Adipocyte (in vitro differentiated cells): Measurements from ENCODE around the gene ROPN1L.
"Not testable (repeated sequence)": the region's sequence is repeated elsewhere in the genome, so short reads cannot be mapped to it uniquely, and the experiment has no call there.

Source experiments
- DNase-seq: peaks from one replicate; pipeline ENCODE4 v3.0.0-alpha.2; 2015; ENCODE audit warnings: low read depth
- H3K27me3 ChIP-seq: replicated peaks from 2 replicates; pipeline ENCODE4 v1.7.0; 2013; ENCODE audit warnings: mild to moderate bottlenecking, low read length, moderate library complexity; ENCODE audit not compliant: control insufficient read depth, insufficient read depth
- H3K36me3 ChIP-seq: 2 replicates; pipeline ENCODE4 v1.7.0; 2013; ENCODE audit warnings: low read length, mild to moderate bottlenecking, moderate library complexity; ENCODE audit not compliant: control insufficient read depth, insufficient read depth, severe bottlenecking
- H3K4me1 ChIP-seq: 2 replicates; pipeline ENCODE4 v1.7.0; 2013; ENCODE audit warnings: mild to moderate bottlenecking, low read length, moderate library complexity; ENCODE audit not compliant: control insufficient read depth, insufficient read depth
- H3K4me3 ChIP-seq: 2 replicates; pipeline ENCODE4 v1.7.0; 2013; ENCODE audit warnings: mild to moderate bottlenecking, low read length, moderate library complexity
- H3K9ac ChIP-seq: 2 replicates; pipeline ENCODE4 v1.7.0; 2013; ENCODE audit warnings: mild to moderate bottlenecking, low read length, moderate library complexity
- H3K9me3 ChIP-seq: 2 replicates; pipeline ENCODE4 v1.7.0; 2013; ENCODE audit warnings: mild to moderate bottlenecking, low read length, moderate library complexity; ENCODE audit not compliant: control insufficient read depth

ROPN1L gene

DNA sequence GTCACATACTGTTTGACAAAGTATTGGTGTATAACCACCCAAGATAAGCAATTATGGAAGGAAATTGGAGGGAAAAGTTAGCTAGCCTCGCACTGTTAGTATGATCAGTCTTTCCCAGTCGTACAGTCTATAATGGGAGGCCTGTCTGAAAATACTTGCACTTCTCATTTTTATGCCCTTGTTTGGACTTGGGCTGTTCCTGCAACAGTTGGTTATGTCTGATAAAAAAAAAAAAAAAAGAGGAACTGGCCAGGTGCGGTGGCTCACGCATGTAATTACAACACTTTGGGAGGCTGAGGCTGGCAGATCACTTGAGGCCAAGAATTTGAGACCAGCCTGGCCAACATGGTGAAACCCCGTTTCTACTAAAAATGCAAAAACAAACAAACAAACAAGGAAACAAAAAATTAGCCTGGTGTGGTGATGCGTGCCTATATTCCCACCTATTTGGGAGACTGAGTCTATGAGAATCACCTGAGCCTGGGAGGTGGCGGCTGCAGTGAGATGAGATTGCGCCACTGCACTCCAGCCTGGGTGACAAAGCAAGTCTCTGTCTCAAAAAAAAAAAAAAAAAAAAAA, 63.9 kb downstream of the ROPN1L start:
- Histone ChIP-seq H3K36me3 (no peaks in the 10 kb centered on the region), H3K27me3 (no peaks in the 10 kb centered on the region), H3K4me1 (peaks cover 12% of the 10 kb centered on the region), H3K9ac (no peak overlapping the region), H3K4me3 (no peak overlapping the region), H3K9me3 (no peaks in the 10 kb centered on the region)
- no peak for DNase-seq

DNA sequence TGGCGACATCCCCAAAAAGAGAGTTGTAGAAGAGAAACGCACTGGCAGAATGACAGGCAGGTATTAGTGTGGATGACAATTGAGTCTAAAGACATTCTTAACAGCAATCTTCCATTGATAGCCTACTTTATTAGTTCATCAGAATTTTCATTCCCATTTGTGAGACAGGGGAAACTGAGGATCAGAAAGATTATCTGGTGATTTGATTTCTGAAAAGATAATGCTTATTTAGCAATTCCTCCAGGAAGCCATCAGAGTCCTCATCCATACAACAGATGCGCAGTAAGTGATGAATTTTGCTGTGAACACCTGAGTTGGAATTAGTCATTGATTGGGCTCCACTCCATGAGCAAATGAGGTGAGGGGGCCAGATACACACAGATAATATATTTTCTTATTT, 64.9 kb downstream of the ROPN1L start:
- Histone ChIP-seq H3K36me3 (no peaks in the 10 kb centered on the region), H3K27me3 (no peaks in the 10 kb centered on the region), H3K4me1 (peaks cover 6% of the 10 kb centered on the region), H3K4me3 (no peak overlapping the region), H3K9ac (no peak overlapping the region), H3K9me3 (no peaks in the 10 kb centered on the region)
- DNase-seq, result no peak

DNA sequence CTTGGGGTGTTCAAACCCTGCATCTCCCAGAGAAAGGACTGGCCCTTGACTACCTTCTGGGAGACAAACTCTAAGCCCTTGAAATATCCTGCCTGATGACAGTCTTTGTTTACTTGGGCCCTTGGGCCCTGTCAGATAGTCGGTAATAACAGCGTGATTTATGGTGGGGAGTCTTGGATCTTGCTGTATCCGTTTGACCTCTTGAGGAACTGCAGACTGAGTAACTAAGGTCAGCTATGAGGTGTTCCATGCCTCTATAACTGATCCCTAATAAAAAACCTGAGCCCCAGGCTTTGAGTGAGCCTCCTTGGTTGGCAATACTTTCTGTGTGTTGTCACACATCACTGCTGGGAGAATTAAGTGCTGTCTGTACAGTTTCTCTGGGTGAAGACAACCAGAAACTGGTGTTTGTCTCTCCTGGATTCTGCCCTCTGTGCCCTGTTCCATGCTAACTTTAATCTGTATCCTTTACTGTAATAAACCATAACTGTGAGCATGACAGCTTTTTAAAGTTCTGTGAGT, 66.0 kb downstream of the ROPN1L start:
- no peak overlapping the region for H3K4me3 ChIP-seq

DNA sequence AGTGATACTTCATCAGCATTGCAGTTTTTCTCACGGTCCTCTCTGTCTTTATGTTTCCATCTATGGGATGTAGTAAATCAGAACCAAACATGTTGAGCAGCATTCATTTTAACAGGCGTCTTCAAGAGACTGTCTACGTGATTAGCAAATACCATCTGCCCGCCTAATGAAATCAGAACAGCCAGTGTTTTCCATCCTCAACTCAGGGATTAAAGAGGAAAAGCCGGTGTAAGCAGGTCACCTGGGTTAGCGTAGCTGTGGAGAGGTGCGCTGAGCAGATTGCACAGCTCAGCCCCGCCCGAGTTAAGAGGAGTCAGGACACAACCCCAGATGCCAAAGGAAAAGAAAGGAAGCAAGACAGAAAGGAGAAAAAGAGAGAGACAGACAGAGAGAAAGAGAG, 67.9 kb downstream of the ROPN1L start:
- Histone ChIP-seq H3K4me1 (no peaks in the 10 kb centered on the region), H3K36me3 (no peaks in the 10 kb centered on the region), H3K9me3 (no peaks in the 10 kb centered on the region), H3K9ac (no peak overlapping the region), H3K4me3 (no peak overlapping the region), H3K27me3 (no peaks in the 10 kb centered on the region)
- DNase-seq, result no peak

More for the DNA sequence above, 66.0 kb downstream of the ROPN1L start:
- Histone ChIP-seq H3K36me3 (no peaks in the 10 kb centered on the region), H3K4me1 (no peaks in the 10 kb centered on the region), H3K27me3 (no peaks in the 10 kb centered on the region), H3K9ac (no peak overlapping the region), H3K9me3 (no peaks in the 10 kb centered on the region)
- DNase-seq, result no peak

DNA sequence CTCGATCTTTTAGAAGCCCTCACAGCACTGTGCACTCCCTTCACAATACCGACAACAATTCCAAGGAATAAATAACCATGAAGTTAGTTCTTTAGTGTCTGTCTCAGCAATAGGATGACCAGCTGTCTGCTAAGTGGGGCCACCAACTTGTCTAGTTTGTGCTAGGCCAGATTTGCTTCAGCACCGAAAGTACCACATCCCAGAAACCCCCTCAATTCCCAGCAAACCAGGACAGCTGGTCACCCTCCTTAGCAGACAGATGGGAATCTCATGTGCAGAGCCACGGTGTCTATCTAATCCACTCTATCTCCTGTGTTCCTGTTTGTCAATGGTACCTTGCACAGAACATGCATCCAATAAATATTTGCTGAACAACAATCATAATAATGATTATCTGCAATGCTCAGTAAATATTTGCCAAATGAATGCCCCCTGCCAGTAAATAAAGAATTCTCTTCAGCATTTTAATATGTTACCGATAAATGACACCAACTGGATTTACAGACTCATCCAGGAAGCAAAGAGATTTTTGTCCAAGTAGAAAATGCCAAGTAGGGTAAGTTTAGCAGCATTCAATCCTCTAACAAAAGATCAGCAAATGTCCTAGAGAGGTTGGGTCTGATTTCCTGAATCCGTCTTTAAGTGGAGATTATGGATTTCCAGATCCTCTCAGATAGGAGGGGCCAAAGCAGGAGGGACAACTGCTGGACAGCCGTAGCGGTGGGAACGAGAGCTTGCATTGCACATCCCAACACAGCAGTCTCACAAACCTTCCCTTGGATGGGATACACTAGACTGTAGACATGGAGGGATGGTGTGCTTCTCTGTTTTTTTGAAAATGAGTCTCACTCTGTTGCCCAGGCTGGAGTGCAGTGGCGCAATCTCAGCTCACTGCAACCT, 70.3 kb downstream of the ROPN1L start:
- no peak overlapping the region for H3K4me3 ChIP-seq
- no peak for DNase-seq
- peaks cover 6% of the 10 kb centered on the region for H3K9me3 ChIP-seq
- H3K9ac ChIP-seq, result no peak overlapping the region
- H3K4me1 ChIP-seq, result no peaks in the 10 kb centered on the region
- no peaks in the 10 kb centered on the region for H3K36me3 ChIP-seq
- H3K27me3 ChIP-seq, result no peaks in the 10 kb centered on the region

DNA sequence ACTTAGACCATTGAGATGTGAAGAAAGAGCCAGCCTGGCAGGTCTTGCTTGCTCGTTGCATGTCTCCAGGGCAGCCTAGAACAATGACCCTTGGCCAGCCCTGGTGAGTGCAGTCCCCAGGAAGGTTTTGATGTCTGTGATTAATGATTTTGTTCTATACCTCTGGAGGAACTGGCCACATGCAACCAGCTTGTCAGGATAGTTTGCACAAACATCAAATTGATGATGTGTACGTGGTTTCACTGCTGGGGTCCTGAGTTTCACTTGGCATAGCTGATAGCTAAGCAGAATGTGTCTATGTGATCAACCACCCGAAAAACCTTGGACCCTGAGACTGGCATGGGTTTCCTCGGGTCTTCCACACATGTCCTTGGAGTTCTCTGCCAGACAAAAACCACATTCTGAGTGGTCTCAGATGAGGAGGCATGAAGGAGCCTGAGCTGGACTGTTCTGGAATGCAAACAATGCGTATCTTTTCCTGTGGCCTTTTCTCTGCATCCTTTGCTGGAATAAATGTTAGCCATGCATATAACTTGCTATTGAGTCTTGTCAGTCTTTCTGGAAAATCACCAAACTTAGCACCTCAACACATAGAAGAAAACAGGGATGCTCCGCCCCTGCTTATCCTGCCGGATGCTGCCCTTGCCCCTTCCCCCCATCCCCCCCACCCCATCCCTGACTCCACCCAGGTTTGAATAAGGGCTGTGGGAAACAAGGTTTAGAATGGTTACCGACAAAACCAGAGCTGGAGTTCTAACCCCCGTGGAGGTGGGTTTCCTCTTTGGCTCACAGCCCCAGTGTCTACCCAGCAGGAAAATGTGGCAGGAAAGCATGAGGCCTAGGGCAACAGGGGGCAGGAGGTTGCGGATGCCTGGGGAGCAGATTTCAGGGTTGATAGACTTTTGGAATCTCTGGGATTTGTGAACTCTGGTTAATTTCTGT, 72.1 kb downstream of the ROPN1L start:
- Histone ChIP-seq H3K36me3 (no peaks in the 10 kb centered on the region), H3K4me1 (peaks cover 15% of the 10 kb centered on the region), H3K9me3 (peaks cover 6% of the 10 kb centered on the region), H3K4me3 (no peak overlapping the region), H3K9ac (no peak overlapping the region), H3K27me3 (no peaks in the 10 kb centered on the region)
- DNase-seq, result peak; percentile 74

DNA sequence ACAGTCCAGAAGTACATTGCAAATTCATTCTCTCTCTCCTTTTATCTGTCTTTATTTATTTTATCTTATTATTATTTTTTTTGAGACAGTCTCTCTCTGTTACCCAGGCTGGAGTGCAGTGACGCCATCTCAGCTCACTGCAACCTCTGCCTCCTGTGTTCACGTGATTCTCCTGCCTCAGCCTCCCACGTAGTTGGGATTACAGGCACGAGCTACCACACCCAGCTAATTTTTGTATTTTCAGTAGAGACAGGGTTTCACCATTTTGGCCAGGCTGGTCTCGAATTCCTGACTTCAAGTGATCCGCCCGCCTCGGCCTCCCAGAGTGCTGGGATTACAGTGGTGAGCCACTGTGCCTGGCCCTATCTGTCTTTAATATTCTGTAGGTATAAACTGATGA, 72.9 kb downstream of the ROPN1L start:
- DNase-seq, H3K9ac ChIP-seq, H3K27me3 ChIP-seq, H3K9me3 ChIP-seq, H3K4me3 ChIP-seq, H3K36me3 ChIP-seq: not testable (repeated sequence)
- H3K4me1 ChIP-seq, result peaks cover 21% of the 10 kb centered on the region
